GM19099 (cell line): Measurements from ENCODE around the gene ANO6.

Experiments used
- POLR2A ChIP-seq: IDR thresholded peaks from 3 replicates; pipeline ENCODE4 v1.6.1; 2011; ENCODE audit warnings: low read depth; ENCODE audit not compliant: insufficient read length; ENCODE audit errors: extremely low read depth

The ANO6 gene

GRCh38 chr12:45402288-45402687, 186.4 kb downstream of the ANO6 start:
- no peak for TF ChIP-seq POLR2A

GRCh38 chr12:45406988-45407850, 191.3 kb downstream of the ANO6 start:
- no peak for TF ChIP-seq POLR2A

- no peak for TF ChIP-seq POLR2A
Measured at GRCh38 chr12:45407981-45408728, 192.3 kb downstream of the ANO6 start.

GRCh38 chr12:45408729-45409114, 192.8 kb downstream of the ANO6 start:
- no peak for TF ChIP-seq POLR2A

GRCh38 chr12:45409966-45410365, 194.1 kb downstream of the ANO6 start:
- no peak for TF ChIP-seq POLR2A

GRCh38 chr12:45411626-45412025, 195.7 kb downstream of the ANO6 start:
- TF ChIP-seq POLR2A: no peak

- no peak for TF ChIP-seq POLR2A
Measured at GRCh38 chr12:45415393-45415817, 199.5 kb downstream of the ANO6 start.

GRCh38 chr12:45416126-45416525, 200.2 kb downstream of the ANO6 start:
- no peak for TF ChIP-seq POLR2A

GRCh38 chr12:45418520-45418919, 202.6 kb downstream of the ANO6 start:
- no peak for TF ChIP-seq POLR2A

- no peak for TF ChIP-seq POLR2A
Measured at GRCh38 chr12:45419317-45419814, 203.5 kb downstream of the ANO6 start.

GRCh38 chr12:45421736-45422135, 205.8 kb downstream of the ANO6 start:
- no peak for TF ChIP-seq POLR2A

GRCh38 chr12:45423931-45424330, 208.0 kb downstream of the ANO6 start:
- no peak for TF ChIP-seq POLR2A

GRCh38 chr12:45425426-45425825, 209.5 kb downstream of the ANO6 start:
- TF ChIP-seq POLR2A: no peak

GRCh38 chr12:45426294-45426693, 210.4 kb downstream of the ANO6 start:
- TF ChIP-seq POLR2A: no peak

- TF ChIP-seq POLR2A: no peak
Measured at GRCh38 chr12:45427042-45427441, 211.1 kb downstream of the ANO6 start.

GRCh38 chr12:45429831-45430230, 213.9 kb downstream of the ANO6 start:
- no peak for TF ChIP-seq POLR2A

GRCh38 chr12:45431126-45431525, 215.2 kb downstream of the ANO6 start:
- no peak for TF ChIP-seq POLR2A

- no peak for TF ChIP-seq POLR2A
Measured at GRCh38 chr12:45432710-45433109, 216.8 kb downstream of the ANO6 start.
